Neural progenitor cell (in vitro differentiated cells): ENCODE measurements around the gene ZNF26. TPM values are rescaled to one million over a fixed set of nuclear protein-coding genes. Genes with fewer than 3 reads are reported as not detected.

Source experiments
- DNase-seq: peaks from one replicate; pipeline ENCODE4 v3.0.0-alpha.2; 2016; ENCODE audit warnings: low spot score
- H2AFZ ChIP-seq: fragments of 200-600 bp; sonication (generic); replicated peaks from 2 replicates; pipeline ENCODE4 v1.6.1; 2016; ENCODE audit warnings: antibody characterized with exemption
- H3F3A ChIP-seq: fragments of 200-600 bp; sonication (generic); 2 replicates; pipeline ENCODE4 v1.6.1; 2016; ENCODE audit warnings: antibody characterized with exemption, low read depth
- H3K27ac ChIP-seq: fragments of 200-600 bp; sonication (generic); 2 replicates; pipeline ENCODE4 v1.5.1; 2016; ENCODE audit warnings: mild to moderate bottlenecking
- H3K27me3 ChIP-seq: fragments of 200-600 bp; sonication (generic); 2 replicates; pipeline ENCODE4 v1.6.1; 2016; ENCODE audit warnings: mild to moderate bottlenecking, moderate library complexity
- H3K36me3 ChIP-seq: fragments of 200-600 bp; sonication (generic); 2 replicates; pipeline ENCODE4 v1.5.1; 2016
- H3K4me1 ChIP-seq: fragments of 200-600 bp; sonication (generic); 2 replicates; pipeline ENCODE4 v1.6.1; 2016; ENCODE audit warnings: mixed run types
- H3K4me2 ChIP-seq: fragments of 200-600 bp; sonication (generic); 2 replicates; pipeline ENCODE4 v1.6.1; 2016
- H3K4me3 ChIP-seq: fragments of 200-600 bp; sonication (generic); 2 replicates; pipeline ENCODE4 v1.5.1; 2016
- H3K79me2 ChIP-seq: fragments of 200-600 bp; sonication (generic); 2 replicates; pipeline ENCODE4 v1.6.1; 2016; ENCODE audit warnings: low read depth
- H3K9ac ChIP-seq: fragments of 200-600 bp; sonication (generic); 2 replicates; pipeline ENCODE4 v1.6.1; 2016
- H3K9me3 ChIP-seq: fragments of 200-600 bp; sonication (generic); 2 replicates; pipeline ENCODE4 v1.5.1; 2016; ENCODE audit warnings: low read depth
- H4K20me1 ChIP-seq: fragments of 200-600 bp; sonication (generic); 2 replicates; pipeline ENCODE4 v1.6.1; 2016; ENCODE audit warnings: low read depth
- H3K27ac Mint-ChIP-seq: 3 replicates; pipeline ENCODE4 v1.8.0; 2021; ENCODE audit warnings: mixed read lengths
- H3K27me3 Mint-ChIP-seq: 2 replicates; pipeline ENCODE4 v1.8.0; 2022; ENCODE audit warnings: low read depth, mild to moderate bottlenecking, inconsistent platforms, moderate library complexity, mixed read lengths; ENCODE audit not compliant: insufficient read depth
- H3K36me3 Mint-ChIP-seq: 3 replicates; pipeline ENCODE4 v1.8.0; 2021; ENCODE audit warnings: mixed read lengths
- H3K4me1 Mint-ChIP-seq: 3 replicates; pipeline ENCODE4 v1.8.0; 2021; ENCODE audit warnings: mixed read lengths
- H3K4me3 Mint-ChIP-seq: 3 replicates; pipeline ENCODE4 v1.8.0; 2021; ENCODE audit warnings: mild to moderate bottlenecking, moderate library complexity, mixed read lengths
- H3K9me3 Mint-ChIP-seq: 3 replicates; pipeline ENCODE4 v1.8.0; 2020; ENCODE audit warnings: mixed read lengths
- CTCF ChIP-seq: fragments of 200-600 bp; sonication (generic); IDR thresholded peaks from 2 replicates; pipeline ENCODE4 v1.5.1; 2017; ENCODE audit warnings: antibody characterized with exemption, mild to moderate bottlenecking
- EZH2 ChIP-seq: fragments of 200-600 bp; sonication (generic); IDR thresholded peaks from 2 replicates; pipeline ENCODE4 v1.6.1; 2017; ENCODE audit warnings: antibody characterized with exemption, mild to moderate bottlenecking, moderate library complexity
- EZH2phosphoT487 ChIP-seq: fragments of 200-600 bp; sonication (generic); IDR thresholded peaks from 2 replicates; pipeline ENCODE4 v1.6.1; 2017; ENCODE audit warnings: antibody characterized with exemption
- small RNA-seq: library from RNA; depleted of rRNA; stranded (forward); fragments of <200 nt; gene quantifications from one replicate; pipeline ENCODE3, GENCODE V24; 2015
- total RNA-seq: library from RNA; depleted of rRNA; stranded (reverse); fragments of >200 nt; gene quantifications from 2 replicates; pipeline ENCODE4 v1.2.3, GENCODE V29; 2015; ENCODE audit warnings: low replicate concordance

Gene ZNF26
- total RNA-seq, 1 donor from 2014 or later, result 13.6 TPM

- DNase-seq, result no peak
- no peaks in the 10 kb centered on the region for H4K20me1 ChIP-seq
- no peak overlapping the region for H3K27ac ChIP-seq
- H3K9ac ChIP-seq, result no peak overlapping the region
- no peaks in the 10 kb centered on the region for H3K4me1 Mint-ChIP-seq
- TF ChIP-seq CTCF (no peak), EZH2phosphoT487 (no peak), EZH2 (no peak)
- peaks cover 6% of the 10 kb centered on the region for H3K27me3 Mint-ChIP-seq
- no peak overlapping the region for H3K4me3 Mint-ChIP-seq
- peaks cover 25% of the 10 kb centered on the region for H3F3A ChIP-seq
- H2AFZ ChIP-seq, result no peak overlapping the region
- H3K9me3 ChIP-seq, result peaks cover 60% of the 10 kb centered on the region
- no peaks in the 10 kb centered on the region for H3K4me1 ChIP-seq
- H3K27me3 ChIP-seq, result no peaks in the 10 kb centered on the region
- H3K79me2 ChIP-seq, result no peaks in the 10 kb centered on the region
- H3K4me2 ChIP-seq, result no peak overlapping the region
- peaks cover 23% of the 10 kb centered on the region for H3K36me3 ChIP-seq
- no peak overlapping the region for H3K27ac Mint-ChIP-seq
- peaks cover 87% of the 10 kb centered on the region for H3K9me3 Mint-ChIP-seq
- H3K36me3 Mint-ChIP-seq, result peaks cover 53% of the 10 kb centered on the region
- H3K4me3 ChIP-seq, result no peak overlapping the region
Measured at GRCh38 chr12:133063556-133063955, 77.4 kb downstream of the ZNF26 start.

GRCh38 chr12:133073836-133074235 lies 87.7 kb downstream of the ZNF26 start:
- Histone ChIP-seq H3F3A (no peaks in the 10 kb centered on the region), H3K36me3 (no peaks in the 10 kb centered on the region), H3K9me3 (peaks cover 52% of the 10 kb centered on the region), H3K4me2 (no peak overlapping the region), H3K27me3 (no peaks in the 10 kb centered on the region), H3K4me1 (no peaks in the 10 kb centered on the region), H2AFZ (no peak overlapping the region), H4K20me1 (no peaks in the 10 kb centered on the region), H3K79me2 (no peaks in the 10 kb centered on the region), H3K27ac (no peak overlapping the region), H3K4me3 (no peak overlapping the region), H3K9ac (no peak overlapping the region)
- H3K4me3 Mint-ChIP-seq, result no peak overlapping the region
- no peaks in the 10 kb centered on the region for H3K4me1 Mint-ChIP-seq
- TF ChIP-seq EZH2phosphoT487, result no peak
- no peak for TF ChIP-seq EZH2
- no peak for TF ChIP-seq CTCF
- no peaks in the 10 kb centered on the region for H3K27me3 Mint-ChIP-seq
- no peak for DNase-seq
- no peak overlapping the region for H3K27ac Mint-ChIP-seq
- peaks cover 10% of the 10 kb centered on the region for H3K36me3 Mint-ChIP-seq
- peaks cover 60% of the 10 kb centered on the region for H3K9me3 Mint-ChIP-seq

Small RNA genes lying within 50 kb of the gene (small RNA-seq; reads per million reads assigned to genes)
- gene RNU4ATAC12P, result not detected

Other genes starting within 250 kb of the ZNF26 start
- gene ANKLE2, start 224.5 kb upstream of the ZNF26 start, total RNA-seq, result 59.1 and 65.7 TPM in 2 replicates
- 8.5 and 19.4 TPM in 2 replicates for gene GOLGA3, start 157.5 kb upstream of the ZNF26 start, total RNA-seq
- gene CHFR, start 98.8 kb upstream of the ZNF26 start, total RNA-seq, result 25.6 and 36.1 TPM in 2 replicates
- 19.2 and 28.8 TPM in 2 replicates for gene ZNF605, start 30.1 kb upstream of the ZNF26 start, total RNA-seq
- 65.3 and 99.2 TPM in 2 replicates for gene ZNF84, start 51.1 kb downstream of the ZNF26 start, total RNA-seq
- gene ZNF140, start 94.6 kb downstream of the ZNF26 start, total RNA-seq, result 24.4 and 35.3 TPM in 2 replicates
- gene ZNF891, start 143.9 kb downstream of the ZNF26 start, total RNA-seq, result 6.0 and 7.2 TPM in 2 replicates
- 19.6 and 27.8 TPM in 2 replicates for gene ZNF10, start 144.3 kb downstream of the ZNF26 start, total RNA-seq
- gene ZNF268, start 195.1 kb downstream of the ZNF26 start, total RNA-seq, result 42.7 and 54.2 TPM in 2 replicates
- gene ANHX, start 249.5 kb downstream of the ZNF26 start, total RNA-seq, result not detected in 2 replicates